Measurements from ENCODE around the gene TOPORS. TPM values are rescaled to one million over a fixed set of nuclear protein-coding genes. Genes with fewer than 3 reads are reported as not detected.

Gene TOPORS
- total RNA-seq, 1 donor from 2014 or later = 6.6 TPM

- DNase-seq (ENCODE audit: low spot score) (no peak), ATAC-seq (no peak)
These were observed 43.7 kb downstream of the TOPORS start for GRCh38 chr9:32508728-32509127.

- DNase-seq (ENCODE audit: low spot score) = no peak
- no peak for ATAC-seq
These were observed 49.4 kb downstream of the TOPORS start for GRCh38 chr9:32503008-32503407.

- ATAC-seq = no peak
- DNase-seq (ENCODE audit: low spot score) = no peak
These were observed 49.9 kb downstream of the TOPORS start for GRCh38 chr9:32502464-32502863.

- no peak for ATAC-seq
- DNase-seq (ENCODE audit: low spot score) = no peak
These were observed 50.5 kb downstream of the TOPORS start for GRCh38 chr9:32501868-32502267.

- no peak for DNase-seq (ENCODE audit: low spot score)
- ATAC-seq = no peak
These were observed 51.6 kb downstream of the TOPORS start for GRCh38 chr9:32500768-32501167.

GRCh38 chr9:32497921-32498320, 54.5 kb downstream of the TOPORS start:
- ATAC-seq = no peak
- DNase-seq (ENCODE audit: low spot score) = no peak

- no peak for ATAC-seq
- DNase-seq (ENCODE audit: low spot score) = no peak
These were observed 61.8 kb downstream of the TOPORS start for GRCh38 chr9:32490601-32491000.

Other genes starting within 250 kb of the TOPORS start
- gene ACO1, start 167.9 kb downstream of the TOPORS start, total RNA-seq = 102 TPM
- gene RIGI, start 26.4 kb downstream of the TOPORS start, total RNA-seq = 2.9 TPM
- 5.2 TPM for gene SMIM27, start 259 bp downstream of the TOPORS start, total RNA-seq
- 34.7 TPM for gene NDUFB6, start 20.6 kb upstream of the TOPORS start, total RNA-seq
- not detected for gene TAF1L, start 83.1 kb upstream of the TOPORS start, total RNA-seq
- not detected for gene TMEM215, start 231.0 kb upstream of the TOPORS start, total RNA-seq

Measured in left lobe of liver (tissue), 2 donors.